ENCODE measurements around the gene TNS2. TPM values are rescaled to one million over a fixed set of nuclear protein-coding genes. Genes with fewer than 3 reads are reported as not detected.

Gene TNS2
- total and polyA plus RNA-seq, 2 of the 13 experiments (the other 11 are each of a cell fraction or from before 2014, with no cell fraction given) = 8.9 to 20.4 TPM

DNA sequence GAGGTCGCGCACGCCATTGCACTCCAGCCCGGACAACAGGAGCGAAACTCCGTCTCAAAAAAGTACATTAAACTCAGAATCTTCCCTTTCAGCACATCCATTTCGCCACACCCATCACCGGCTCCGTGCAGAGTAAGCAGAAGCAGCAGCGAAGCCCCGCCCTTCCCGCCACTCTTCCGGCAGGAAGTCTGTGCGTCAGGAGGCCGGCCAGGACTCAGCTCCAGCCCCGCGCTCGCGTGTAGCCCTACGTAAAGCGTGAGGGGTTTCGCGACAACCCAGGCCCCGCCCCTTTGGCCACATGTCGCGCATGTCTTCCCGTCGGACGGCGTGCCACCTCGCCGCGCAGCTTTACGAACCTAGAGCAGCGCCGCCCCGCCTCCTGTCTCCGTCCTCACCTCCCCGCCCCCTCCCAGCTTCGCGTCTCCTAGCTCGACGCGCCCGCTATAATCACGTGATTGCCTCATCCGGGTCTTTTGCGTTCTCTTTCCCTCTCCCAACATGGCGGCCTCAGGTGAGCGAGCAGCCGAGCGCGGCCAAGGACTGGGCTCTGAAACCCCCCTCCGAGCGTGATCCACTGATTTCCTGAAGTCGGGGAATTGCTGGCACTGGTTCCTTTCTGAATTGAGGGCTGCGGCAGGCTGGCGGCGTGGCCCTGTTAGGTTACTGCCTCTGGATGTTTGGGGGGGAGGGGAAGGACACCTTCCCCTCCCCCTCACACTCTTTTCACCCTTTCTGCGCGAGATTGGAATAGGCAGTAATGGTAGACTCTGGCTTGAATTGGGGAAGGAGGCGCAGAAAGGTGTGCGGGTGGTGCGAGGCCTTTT, 43.7 kb upstream of the TNS2 start, which contains the start of gene EIF4B (continued):
- TF ChIP-seq, protein P1, sequence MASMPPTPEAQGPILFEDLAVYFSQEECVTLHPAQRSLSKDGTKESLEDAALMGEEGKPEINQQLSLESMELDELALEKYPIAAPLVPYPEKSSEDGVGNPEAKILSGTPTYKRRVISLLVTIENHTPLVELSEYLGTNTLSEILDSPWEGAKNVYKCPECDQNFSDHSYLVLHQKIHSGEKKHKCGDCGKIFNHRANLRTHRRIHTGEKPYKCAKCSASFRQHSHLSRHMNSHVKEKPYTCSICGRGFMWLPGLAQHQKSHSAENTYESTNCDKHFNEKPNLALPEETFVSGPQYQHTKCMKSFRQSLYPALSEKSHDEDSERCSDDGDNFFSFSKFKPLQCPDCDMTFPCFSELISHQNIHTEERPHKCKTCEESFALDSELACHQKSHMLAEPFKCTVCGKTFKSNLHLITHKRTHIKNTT (CRISPR knock-in tag; IDR thresholded peaks at IDR 0.05) = no peak
- TF ChIP-seq, protein P2, sequence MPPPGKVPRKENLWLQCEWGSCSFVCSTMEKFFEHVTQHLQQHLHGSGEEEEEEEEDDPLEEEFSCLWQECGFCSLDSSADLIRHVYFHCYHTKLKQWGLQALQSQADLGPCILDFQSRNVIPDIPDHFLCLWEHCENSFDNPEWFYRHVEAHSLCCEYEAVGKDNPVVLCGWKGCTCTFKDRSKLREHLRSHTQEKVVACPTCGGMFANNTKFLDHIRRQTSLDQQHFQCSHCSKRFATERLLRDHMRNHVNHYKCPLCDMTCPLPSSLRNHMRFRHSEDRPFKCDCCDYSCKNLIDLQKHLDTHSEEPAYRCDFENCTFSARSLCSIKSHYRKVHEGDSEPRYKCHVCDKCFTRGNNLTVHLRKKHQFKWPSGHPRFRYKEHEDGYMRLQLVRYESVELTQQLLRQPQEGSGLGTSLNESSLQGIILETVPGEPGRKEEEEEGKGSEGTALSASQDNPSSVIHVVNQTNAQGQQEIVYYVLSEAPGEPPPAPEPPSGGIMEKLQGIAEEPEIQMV (CRISPR knock-in tag; IDR thresholded peaks at IDR 0.05; ENCODE audit: low read depth) = no peak
- TF ChIP-seq, protein P3, sequence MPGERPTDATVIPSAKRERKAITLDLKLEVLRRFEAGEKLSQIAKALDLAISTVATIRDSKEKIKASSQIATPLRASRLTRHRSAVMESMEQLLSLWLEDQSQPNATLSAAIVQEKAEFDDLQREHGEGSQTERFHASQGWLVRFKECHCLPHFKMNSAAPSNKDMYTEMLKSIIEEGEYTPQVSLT (CRISPR knock-in tag; IDR thresholded peaks at IDR 0.05; ENCODE audit: borderline replicate concordance, low read depth) = no peak; the same call in 1 of the 2 replicates
- TF ChIP-seq MAZ (IDR thresholded peaks at IDR 0.05; ENCODE audit: borderline replicate concordance, low read depth, low read length) (peak; percentile 15; the same call in 1 of the 2 replicates), MAZ (CRISPR knock-in tag; IDR thresholded peaks at IDR 0.05; ENCODE audit: low read depth) (peak; percentile 68), HDAC6 (IDR thresholded peaks at IDR 0.05; ENCODE audit: low read depth, low read length) (no peak), HDAC1 (CRISPR knock-in tag; IDR thresholded peaks at IDR 0.05) (peak; percentile 85), JUND (CRISPR knock-in tag; IDR thresholded peaks at IDR 0.05) (peak; percentile 42; the same call in 1 of the 2 replicates), ZNF768 (CRISPR knock-in tag; IDR thresholded peaks at IDR 0.05) (no peak), MATR3 (CRISPR knock-in tag; IDR thresholded peaks at IDR 0.05) (no peak), ZFY (CRISPR knock-in tag; IDR thresholded peaks at IDR 0.05) (no peak; the same call in 1 of the 2 replicates), HCFC1 (IDR thresholded peaks at IDR 0.05; ENCODE audit: low read depth, low read length) (peak; percentile 18), KLF13 (CRISPR knock-in tag; IDR thresholded peaks at IDR 0.05) (no peak), ZBTB3 (CRISPR knock-in tag; IDR thresholded peaks at IDR 0.05; ENCODE audit: borderline replicate concordance, low read depth) (no peak), HMG20B (CRISPR knock-in tag; conservative IDR thresholded peaks at IDR 0.05) (no peak), ZNF44 (CRISPR knock-in tag; IDR thresholded peaks at IDR 0.05) (no peak; the same call in 1 of the 2 replicates)
- TF ChIP-seq, protein P4, sequence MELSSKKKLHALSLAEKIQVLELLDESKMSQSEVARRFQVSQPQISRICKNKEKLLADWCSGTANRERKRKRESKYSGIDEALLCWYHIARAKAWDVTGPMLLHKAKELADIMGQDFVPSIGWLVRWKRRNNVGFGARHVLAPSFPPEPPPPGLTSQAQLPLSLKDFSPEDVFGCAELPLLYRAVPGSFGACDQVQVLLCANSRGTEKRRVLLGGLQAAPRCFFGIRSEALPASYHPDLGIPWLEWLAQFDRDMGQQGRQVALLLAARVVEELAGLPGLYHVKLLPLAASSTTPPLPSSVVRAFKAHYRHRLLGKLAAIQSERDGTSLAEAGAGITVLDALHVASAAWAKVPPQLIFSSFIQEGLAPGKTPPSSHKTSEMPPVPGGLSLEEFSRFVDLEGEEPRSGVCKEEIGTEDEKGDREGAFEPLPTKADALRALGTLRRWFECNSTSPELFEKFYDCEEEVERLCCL (CRISPR knock-in tag; IDR thresholded peaks at IDR 0.05; ENCODE audit: borderline replicate concordance) = 0 out of 2 replicates have a peak, but pooled peaks have one; percentile 11
- TF ChIP-seq, protein P5, sequence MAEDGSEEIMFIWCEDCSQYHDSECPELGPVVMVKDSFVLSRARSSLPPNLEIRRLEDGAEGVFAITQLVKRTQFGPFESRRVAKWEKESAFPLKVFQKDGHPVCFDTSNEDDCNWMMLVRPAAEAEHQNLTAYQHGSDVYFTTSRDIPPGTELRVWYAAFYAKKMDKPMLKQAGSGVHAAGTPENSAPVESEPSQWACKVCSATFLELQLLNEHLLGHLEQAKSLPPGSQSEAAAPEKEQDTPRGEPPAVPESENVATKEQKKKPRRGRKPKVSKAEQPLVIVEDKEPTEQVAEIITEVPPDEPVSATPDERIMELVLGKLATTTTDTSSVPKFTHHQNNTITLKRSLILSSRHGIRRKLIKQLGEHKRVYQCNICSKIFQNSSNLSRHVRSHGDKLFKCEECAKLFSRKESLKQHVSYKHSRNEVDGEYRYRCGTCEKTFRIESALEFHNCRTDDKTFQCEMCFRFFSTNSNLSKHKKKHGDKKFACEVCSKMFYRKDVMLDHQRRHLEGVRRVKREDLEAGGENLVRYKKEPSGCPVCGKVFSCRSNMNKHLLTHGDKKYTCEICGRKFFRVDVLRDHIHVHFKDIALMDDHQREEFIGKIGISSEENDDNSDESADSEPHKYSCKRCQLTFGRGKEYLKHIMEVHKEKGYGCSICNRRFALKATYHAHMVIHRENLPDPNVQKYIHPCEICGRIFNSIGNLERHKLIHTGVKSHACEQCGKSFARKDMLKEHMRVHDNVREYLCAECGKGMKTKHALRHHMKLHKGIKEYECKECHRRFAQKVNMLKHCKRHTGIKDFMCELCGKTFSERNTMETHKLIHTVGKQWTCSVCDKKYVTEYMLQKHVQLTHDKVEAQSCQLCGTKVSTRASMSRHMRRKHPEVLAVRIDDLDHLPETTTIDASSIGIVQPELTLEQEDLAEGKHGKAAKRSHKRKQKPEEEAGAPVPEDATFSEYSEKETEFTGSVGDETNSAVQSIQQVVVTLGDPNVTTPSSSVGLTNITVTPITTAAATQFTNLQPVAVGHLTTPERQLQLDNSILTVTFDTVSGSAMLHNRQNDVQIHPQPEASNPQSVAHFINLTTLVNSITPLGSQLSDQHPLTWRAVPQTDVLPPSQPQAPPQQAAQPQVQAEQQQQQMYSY (CRISPR knock-in tag; IDR thresholded peaks at IDR 0.05) = no peak

Data from HepG2 (cell line).